Ascending aorta (tissue), 2 donors: ENCODE data around the gene OPALIN. TPM values are rescaled to one million over a fixed set of nuclear protein-coding genes. Genes with fewer than 3 reads are reported as not detected.

ENCODE experiments used
- DNase-seq, 2 donors: peaks; one replicate each; pipeline ENCODE4 v3.0.0-alpha.2; 2019; ENCODE audit warnings: low spot score in 2 of 2
- H3K27ac ChIP-seq, 2 donors: fragments of 200-600 bp; sonication (generic); one replicate each; pipeline ENCODE4 v1.5.1; 2016 to 2017; ENCODE audit warnings: mild to moderate bottlenecking in 1 of 2
- H3K27me3 ChIP-seq: fragments of 200-600 bp; sonication (generic); one replicate; pipeline ENCODE4 v1.5.1; 2017
- H3K36me3 ChIP-seq, 2 donors: fragments of 200-600 bp; sonication (generic); one replicate each; pipeline ENCODE4 v1.5.1; 2016
- H3K4me1 ChIP-seq, 2 donors: fragments of 200-600 bp; sonication (generic); one replicate each; pipeline ENCODE4 v1.5.1; 2016 to 2017; ENCODE audit warnings: mild to moderate bottlenecking in 1 of 2
- H3K4me3 ChIP-seq, 2 donors: fragments of 200-600 bp; sonication (generic); one replicate each; pipeline ENCODE4 v1.5.1; 2016 to 2017; ENCODE audit warnings: mild to moderate bottlenecking in 1 of 2
- H3K9me3 ChIP-seq, 2 donors: fragments of 200-600 bp; sonication (generic); one replicate each; pipeline ENCODE4 v1.5.1; 2016
- intact Hi-C: fragments of 100-400 bp; cut with DNase I; formaldehyde crosslinking; loops from one replicate; pipeline ENCODE4 v1.15.1; 2023
- total RNA-seq: library from RNA; depleted of rRNA; stranded (reverse); fragments of >200 nt; gene quantifications from one replicate; pipeline ENCODE4 v1.1.0, GENCODE V29; 2016
- TF ChIP-seq, protein P1 (sequence below), 3 experiments: fragments of 200-600 bp in 2 of 3; fragments of 450-650 bp in 1 of 3; sonication (generic) in 2 of 3; IDR thresholded peaks; one replicate each; pipeline ENCODE4 v1.5.1; 2016 to 2019; ENCODE audit warnings: antibody characterized with exemption in 3 of 3, mild to moderate bottlenecking in 1 of 3, moderate library complexity in 1 of 3

OPALIN gene, protein sequence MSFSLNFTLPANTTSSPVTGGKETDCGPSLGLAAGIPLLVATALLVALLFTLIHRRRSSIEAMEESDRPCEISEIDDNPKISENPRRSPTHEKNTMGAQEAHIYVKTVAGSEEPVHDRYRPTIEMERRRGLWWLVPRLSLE
- total RNA-seq = not detected

DNA sequence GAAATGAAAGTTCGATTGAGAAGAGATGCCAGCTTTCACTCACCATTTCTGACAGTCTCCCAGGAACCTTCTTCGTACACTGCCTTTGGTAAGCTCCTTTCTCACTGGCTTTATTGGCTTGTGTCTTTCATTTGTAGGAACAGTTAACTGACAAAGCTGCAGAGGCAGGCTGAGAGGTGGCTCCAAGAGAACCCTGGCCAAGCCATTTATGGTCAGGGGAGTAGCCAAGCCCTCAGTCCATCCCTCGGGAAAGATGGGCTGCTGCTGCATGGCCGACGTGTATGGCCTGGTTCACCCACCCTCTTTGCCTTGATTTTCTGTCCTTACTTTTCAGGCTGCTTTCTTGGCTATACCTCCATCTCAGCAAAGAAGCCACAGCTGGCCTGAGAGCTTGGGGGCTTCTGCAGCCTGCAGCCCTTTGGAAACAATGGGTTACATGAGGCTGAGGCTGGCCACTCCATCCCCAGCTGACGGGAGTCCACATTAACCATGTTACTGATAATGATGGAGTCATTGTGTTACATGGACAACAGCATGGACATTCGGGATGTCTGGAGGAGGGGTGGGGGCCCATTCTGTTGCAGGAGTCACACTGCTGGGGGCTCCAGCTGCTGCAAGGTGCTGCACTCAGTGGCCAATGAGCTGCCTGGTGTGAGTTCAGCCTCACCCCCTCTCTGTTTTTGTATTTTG lies at the start of gene OPALIN:
Gene OPALIN (minus strand): TSS at position 152 of the 690 bp plus-strand sequence. CDS start 106 bp downstream, at position 46.
- no peaks in the 10 kb centered on the region for H3K4me1 ChIP-seq
- no peak within 1 kb of the TSS for H3K4me3 ChIP-seq
- intact Hi-C loops = no loop called here
- no peaks in the 10 kb centered on the region for H3K27me3 ChIP-seq
- H3K9me3 ChIP-seq = no peaks in the 10 kb centered on the region
- H3K27ac ChIP-seq = no peak within 1 kb of the TSS
- TF ChIP-seq, protein P1, sequence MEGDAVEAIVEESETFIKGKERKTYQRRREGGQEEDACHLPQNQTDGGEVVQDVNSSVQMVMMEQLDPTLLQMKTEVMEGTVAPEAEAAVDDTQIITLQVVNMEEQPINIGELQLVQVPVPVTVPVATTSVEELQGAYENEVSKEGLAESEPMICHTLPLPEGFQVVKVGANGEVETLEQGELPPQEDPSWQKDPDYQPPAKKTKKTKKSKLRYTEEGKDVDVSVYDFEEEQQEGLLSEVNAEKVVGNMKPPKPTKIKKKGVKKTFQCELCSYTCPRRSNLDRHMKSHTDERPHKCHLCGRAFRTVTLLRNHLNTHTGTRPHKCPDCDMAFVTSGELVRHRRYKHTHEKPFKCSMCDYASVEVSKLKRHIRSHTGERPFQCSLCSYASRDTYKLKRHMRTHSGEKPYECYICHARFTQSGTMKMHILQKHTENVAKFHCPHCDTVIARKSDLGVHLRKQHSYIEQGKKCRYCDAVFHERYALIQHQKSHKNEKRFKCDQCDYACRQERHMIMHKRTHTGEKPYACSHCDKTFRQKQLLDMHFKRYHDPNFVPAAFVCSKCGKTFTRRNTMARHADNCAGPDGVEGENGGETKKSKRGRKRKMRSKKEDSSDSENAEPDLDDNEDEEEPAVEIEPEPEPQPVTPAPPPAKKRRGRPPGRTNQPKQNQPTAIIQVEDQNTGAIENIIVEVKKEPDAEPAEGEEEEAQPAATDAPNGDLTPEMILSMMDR (IDR thresholded peaks at IDR 0.05) = no peak
- no peaks in the 10 kb centered on the region for H3K36me3 ChIP-seq
- no peak for DNase-seq

DNA sequence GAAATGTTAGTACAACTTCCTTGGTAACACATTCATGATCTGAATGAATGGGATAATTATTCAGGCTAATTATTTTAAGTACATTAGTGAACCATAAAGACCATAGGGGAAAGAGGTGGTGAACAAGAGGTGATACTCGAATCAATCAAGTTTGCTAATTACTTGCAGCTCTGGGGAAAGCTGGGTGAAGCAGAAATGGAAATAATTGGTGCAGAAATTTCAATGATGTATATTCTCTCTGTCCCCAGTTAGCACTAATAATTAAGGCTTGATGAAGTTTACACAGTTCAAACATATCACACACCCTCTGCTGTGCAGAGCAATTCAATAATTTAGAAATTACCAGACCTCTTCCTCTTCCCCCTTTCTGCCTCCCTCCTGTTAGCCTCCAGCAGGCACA lies 49.4 kb upstream of the OPALIN start:
- H3K9me3 ChIP-seq = no peaks in the 10 kb centered on the region
- DNase-seq = no peak
- no peaks in the 10 kb centered on the region for H3K36me3 ChIP-seq
- H3K27me3 ChIP-seq = no peaks in the 10 kb centered on the region
- intact Hi-C loops = no loop called here
- no peaks in the 10 kb centered on the region for H3K4me1 ChIP-seq
- H3K4me3 ChIP-seq = no peak overlapping the region
- TF ChIP-seq, protein P1 (IDR thresholded peaks at IDR 0.05) = no peak
- H3K27ac ChIP-seq = no peak overlapping the region

DNA sequence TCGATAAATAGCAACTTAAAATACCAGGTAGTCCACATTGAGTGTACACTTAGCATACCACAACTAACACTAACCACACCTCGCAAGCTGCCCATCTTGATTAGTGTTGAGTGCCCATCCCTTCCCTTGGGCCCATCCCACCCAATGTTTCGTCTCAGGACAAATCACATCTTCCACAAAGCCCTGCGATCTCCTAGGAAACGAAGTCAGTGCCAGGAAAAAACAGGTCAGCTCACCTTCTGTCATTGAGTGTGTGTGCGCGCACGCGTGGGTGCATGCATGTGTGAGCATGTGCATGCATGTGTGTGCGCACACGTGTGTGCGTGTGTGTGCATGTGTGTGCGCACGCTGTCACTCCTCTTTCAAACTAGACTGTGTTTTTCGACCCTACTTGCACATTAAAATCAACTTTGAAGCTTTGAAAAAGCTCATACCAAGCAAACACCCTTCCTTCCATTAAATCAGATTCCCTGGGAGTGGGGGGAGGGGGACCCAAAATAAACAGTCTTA lies 48.8 kb upstream of the OPALIN start:
- intact Hi-C loops = no loop called here
- H3K4me1 ChIP-seq = no peaks in the 10 kb centered on the region
- no peaks in the 10 kb centered on the region for H3K36me3 ChIP-seq
- no peak for DNase-seq
- TF ChIP-seq, protein P1 (IDR thresholded peaks at IDR 0.05) = no peak
- no peaks in the 10 kb centered on the region for H3K27me3 ChIP-seq
- H3K4me3 ChIP-seq = no peak overlapping the region
- H3K9me3 ChIP-seq = no peaks in the 10 kb centered on the region
- no peak overlapping the region for H3K27ac ChIP-seq

GRCh38 chr10:96406091-96406490 lies 47.3 kb upstream of the OPALIN start:
- Histone ChIP-seq H3K9me3 (no peaks in the 10 kb centered on the region), H3K27me3 (no peaks in the 10 kb centered on the region), H3K27ac (no peak overlapping the region), H3K4me1 (no peaks in the 10 kb centered on the region), H3K4me3 (no peak overlapping the region), H3K36me3 (no peaks in the 10 kb centered on the region)
- no peak for DNase-seq
- TF ChIP-seq, protein P1 (IDR thresholded peaks at IDR 0.05) = no peak
- intact Hi-C loops = no loop called here

- Histone ChIP-seq H3K27ac (no peak overlapping the region), H3K4me1 (no peaks in the 10 kb centered on the region), H3K27me3 (no peaks in the 10 kb centered on the region), H3K4me3 (no peak overlapping the region), H3K9me3 (no peaks in the 10 kb centered on the region), H3K36me3 (no peaks in the 10 kb centered on the region)
- intact Hi-C loops = no loop called here
- no peak for DNase-seq
- TF ChIP-seq, protein P1 (IDR thresholded peaks at IDR 0.05) = no peak
These were observed 43.9 kb upstream of the OPALIN start for GRCh38 chr10:96402417-96403305.
